ENCODE data around the gene NR4A1.
"Not testable (repeated sequence)": the region's sequence is repeated elsewhere in the genome, so short reads cannot be mapped to it uniquely, and the experiment has no call there.

The NR4A1 gene

DNA sequence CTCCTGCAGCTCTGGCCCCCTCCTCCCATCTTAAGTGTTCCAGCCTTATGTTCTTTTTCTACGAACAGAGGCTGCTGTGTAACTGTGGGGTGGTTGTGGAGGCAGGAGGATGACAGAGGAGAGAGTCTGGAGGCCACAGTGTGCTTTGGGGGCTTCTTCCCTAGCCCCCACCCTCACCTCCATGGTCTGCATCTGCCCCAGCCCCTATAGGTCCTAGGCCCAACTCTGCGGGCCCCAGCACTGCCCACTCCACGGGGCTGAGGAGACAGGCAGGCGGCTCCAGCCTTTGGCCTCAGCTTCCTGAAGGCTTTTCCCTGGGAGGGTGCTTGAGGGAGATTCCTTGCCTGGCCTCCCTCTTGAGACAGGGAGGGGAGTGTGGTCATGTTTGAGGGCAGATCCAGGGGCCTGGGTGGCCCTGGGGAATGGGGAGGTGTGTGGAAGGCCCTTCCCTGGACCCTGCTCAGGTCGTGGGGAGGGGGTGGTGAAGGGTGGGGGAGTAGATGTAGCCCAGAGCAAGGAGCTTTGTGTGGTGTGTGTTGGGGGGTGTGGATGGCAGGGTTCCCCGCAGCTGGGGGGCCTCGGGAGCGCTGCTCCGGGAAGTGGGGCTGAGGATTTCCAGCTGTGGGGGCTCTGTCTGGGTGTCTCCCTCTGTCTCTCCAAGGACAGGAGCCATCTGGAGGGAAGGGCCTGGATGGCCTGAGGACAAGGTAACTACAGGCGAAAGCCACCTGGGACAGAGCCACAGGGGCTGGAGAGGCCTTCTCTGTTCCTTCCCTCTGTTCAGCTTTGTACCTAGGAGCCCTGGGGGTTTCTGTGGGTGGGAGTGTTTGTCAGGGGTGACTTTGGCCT is 29.4 kb downstream of the NR4A1 start:
- DNase-seq: no peak

DNA sequence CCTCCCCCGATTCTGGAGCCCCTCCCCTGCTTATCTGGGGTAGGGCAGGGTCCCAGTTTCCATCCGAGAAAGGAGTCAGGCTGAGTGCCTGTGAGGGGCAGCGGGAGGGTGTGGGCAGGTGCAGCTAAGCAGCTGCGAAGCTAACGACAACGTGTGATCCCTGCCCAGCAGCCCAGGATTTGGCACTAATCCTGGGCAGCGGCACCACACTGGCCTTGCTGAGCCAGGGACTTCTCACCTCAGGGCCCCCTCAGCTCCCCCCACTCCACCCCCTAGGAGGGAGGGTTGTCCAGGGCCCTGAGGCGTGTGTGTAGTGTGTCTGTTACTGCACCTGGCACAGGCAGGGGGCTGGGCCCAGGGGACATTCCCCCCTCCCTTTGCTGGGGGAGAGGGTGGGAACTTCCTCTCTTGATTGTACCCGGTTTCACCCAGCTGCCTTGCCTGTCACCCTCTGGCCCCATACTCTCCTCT is 30.1 kb downstream of the NR4A1 start:
- DNase-seq: peak in 3 of 6 experiments; percentile 12 to 28 (median 22)

DNA sequence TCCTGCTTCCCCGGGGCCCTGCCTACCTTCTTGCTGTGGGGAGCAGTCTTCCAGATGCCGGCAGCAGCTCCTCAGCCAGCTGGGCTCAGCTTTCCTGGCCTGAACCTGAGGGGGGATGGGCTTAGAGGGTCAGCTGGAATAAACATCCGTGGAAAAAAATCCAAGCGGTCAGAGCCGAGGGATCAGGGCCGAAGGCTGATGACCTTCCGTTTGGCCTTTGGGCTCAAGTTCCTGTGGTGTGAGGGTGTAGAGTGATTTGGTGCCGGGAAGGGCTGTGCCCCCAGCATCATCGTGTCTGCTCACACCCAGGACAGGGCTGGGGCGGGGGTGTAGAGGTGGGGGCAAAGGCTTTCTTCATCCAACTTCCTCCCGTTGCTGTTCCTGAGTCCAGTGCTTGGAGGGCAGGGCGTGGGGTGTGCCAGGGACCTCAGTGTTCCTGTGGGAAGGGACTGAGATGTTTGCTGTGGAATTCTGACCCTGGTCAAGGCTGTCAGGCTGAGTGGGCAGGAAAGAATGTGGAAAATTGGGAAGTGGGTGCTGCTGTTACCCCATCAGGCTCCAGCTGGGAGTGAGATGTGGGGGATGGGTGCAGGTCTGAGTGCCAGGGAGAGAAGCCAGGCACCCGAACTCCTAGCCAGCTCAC is 30.9 kb downstream of the NR4A1 start:
- no peak for DNase-seq

DNA sequence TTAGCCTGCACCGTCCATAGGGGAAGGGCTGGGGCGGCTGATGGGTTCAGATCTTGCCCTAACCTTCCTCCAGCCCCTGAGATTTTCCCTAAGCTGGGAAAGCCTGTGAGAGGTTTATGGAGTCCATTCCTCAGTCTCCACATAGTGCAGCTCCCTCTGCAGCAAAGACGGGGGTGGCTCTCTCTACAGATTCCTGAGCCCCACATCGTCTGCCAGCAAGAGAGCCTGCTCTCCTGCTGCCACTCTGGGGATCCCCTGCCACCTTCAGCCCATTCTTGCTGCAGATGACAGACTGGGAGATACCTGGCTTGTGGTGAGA is 31.4 kb downstream of the NR4A1 start:
- no peak for DNase-seq

DNA sequence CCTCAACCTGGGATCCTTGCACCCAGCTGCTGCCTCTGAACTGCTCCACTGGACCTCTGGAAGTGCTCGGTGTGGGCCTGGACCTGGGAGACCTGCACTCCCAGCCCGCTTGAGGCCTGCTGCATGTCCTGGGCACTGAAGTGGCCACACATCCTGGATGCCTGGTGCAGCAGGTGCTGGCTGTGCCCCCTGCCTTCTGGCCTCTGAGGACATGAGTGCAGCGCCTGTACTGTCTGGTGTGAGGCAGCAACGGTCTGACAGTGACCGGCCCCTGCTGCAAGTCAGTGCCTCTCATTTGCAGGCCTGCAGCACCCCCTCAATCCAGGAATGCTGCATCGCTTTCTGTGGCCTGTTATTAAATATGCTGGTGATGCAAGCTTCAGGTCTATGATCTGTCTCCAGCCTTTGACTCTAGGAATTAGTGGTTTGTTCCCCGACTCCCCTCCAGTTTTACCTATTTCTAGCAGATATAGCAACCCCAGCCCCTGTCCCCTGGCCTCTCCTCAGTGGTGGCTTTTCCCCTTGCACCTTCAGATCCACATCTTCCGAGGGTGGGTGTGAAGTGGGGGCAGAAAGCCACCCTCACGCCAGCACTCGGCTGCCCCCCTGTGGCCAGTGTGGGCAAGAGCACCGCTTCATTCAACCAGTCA is 31.9 kb downstream of the NR4A1 start:
- DNase-seq: peak; percentile 37 to 73 (median 66)

DNA sequence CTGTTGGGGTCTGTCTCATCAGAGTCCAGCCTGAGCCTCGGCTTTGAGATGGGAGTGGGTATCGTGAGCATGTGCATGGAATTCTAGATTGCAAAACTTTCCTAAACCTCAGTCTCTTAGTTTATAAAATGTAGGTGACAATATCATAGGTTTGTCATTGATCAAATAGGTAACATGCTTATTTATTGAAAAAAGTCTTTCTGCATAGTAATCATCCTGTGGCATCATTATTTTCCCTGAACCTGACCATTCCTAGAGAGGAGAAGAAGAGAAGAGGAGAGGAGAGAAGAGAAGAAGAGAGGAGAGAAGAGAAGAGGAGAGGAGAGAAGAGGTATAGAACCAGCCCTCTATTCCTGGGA is 32.4 kb downstream of the NR4A1 start:
- no peak for DNase-seq

DNA sequence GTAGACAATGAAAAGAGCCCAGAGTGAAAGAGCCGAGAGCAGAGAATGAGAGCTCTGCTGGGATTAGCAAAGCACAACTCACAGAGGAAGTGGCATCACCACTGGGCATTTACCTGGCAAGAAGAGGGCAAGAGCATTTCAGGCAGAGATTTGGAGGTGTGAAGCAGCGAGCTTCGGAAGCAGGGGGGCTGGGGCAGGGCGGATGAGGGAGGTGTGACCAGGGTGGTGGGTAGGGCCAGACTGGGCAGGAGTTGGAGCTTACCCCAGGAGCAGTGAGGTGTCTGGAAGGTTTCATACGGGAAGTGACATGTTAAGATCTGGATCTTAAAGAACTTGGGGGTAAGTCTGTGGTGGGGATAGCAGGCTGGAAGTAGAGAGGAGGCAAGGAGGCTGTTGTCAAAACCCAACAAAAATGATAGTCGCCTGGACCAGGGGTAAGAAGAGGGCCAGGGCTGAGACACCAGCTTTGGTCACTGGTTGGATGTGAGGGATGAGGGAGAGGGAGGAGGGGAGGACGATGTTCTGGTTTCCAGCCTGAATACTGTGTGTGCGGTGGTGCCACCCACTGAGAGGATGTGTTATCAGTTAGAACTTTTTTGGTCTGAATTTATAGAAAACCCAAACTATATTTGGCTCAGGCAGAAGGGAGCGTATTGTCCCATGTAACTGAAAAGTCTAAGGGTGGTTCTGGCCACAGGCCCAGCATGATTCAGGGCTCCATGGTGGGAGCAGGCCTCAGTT is 33.4 kb downstream of the NR4A1 start:
- DNase-seq: no peak

DNA sequence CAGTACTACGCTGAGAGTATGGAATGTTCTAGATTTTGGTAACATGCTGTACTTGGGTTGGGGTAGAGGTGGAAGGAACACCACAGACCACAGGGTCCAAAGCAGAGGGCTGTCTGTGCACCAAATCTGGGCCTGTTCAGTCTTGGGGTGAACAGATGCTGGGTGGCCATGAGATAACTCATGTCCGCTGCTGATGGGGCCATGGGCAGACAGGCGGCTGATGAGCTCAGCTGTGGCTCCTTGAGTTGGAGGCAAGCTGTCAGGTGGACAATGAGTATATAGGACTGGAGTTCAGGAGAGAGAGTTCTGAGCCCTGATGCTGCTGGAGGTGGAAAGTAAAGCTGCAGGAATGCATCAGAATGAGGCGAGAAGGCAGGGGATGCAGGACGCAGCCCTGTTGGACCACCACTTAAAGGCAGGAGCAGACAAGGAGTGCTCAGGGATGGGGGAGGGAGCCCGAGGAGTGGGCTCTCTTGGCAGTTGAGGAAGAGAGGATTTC is 34.5 kb downstream of the NR4A1 start:
- DNase-seq: no peak

DNA sequence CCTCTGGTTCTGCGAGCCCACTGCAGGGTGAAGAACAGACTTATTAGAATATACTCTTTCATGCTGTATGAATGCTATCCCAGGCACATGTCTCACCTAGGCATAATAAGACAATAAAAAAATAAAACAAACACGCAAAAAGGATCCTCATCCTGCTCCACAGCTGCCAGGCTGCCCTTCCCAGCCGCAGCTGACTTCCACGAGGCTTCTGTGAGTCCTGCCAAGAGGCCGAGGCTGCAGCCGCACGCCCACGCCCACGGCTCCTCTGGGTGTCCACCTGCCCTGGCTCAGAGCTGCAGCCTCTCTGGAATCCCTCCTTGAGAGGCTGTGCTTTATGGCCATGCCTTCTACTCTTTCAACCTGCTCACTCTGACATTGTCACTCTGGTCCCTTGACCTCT is 35.1 kb downstream of the NR4A1 start:
- no peak for DNase-seq

DNA sequence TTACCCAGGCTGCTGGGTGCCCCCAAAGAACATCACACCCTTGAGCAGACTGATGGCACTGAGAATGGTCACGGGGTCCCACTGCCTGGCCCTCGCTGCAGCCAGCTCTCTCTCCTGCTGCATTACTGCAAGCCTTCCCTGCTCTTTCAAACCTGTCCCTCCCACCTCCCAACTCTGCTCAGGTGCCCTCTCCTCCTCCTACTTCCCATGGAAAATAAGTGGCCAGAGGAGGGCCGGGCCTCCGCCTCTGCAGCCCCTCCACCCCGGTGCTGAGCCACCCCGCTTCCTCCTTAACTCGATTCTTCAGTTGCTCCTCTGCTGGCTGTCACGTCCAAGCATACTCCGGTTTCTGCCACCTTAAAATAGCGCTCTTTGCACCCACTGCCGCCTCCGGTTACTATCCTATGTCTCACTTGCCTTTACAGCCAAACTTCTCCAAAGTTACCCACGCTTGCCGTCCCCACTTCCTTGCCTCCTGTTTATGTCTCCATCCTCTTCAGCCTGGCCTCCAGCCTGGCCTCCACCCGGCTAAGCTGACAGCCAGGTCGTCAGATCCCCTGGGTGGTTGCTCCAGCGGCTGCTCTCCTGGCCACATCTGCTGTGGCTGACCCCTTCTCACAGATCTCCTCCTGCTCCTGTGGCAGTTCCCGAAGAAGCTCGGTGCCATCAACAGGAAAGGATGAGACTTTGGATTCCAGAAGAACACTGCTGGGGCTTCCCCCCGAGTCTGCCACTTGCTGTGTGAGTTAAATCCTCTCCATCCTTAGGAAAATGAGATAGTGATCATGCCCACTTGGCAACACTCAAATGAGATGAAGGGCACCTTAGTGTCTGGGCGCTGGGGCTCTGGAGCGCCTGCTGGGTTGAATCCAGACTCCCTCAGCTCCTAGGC is 35.9 kb downstream of the NR4A1 start:
- DNase-seq: no peak

DNA sequence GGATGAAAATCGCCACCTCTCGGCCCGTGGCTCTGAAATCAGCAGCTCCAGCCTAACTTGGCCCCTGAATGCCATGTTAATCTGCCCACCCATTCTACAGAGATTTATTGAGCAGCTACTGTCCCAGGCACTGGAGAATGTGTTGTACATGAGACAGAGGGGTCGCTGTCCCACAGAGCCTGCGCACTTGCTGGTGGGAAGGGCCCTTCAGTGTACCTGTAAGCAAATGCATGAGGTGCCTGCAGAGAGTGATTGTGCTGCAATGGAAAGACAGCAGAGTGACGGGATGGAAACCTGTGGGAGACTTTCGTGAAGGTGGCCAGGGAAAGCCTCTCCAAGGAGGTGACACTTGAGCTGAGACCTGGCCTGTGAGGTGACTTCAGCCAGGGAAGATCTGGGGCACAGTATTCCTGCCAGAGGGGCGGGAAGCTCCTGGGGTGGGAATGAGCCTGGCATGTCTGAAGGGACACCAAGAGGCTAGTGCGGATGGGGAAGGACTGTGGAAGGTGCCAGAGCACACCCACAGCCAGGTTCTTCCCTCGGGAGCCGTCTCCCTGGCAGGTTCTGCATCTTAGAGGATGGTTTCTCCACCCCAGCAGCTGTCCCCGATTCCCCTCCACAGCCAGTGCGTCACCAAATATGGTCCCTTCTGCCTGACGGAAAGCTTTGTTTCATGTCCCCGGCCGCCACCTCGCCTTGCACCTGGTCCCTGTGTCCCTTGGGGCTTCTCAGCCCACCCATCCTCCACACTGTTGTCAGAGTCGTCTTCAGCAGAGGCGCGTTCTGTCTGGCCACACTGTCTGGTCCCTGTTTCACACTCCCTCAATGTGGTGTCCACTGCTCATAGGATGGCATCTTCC is 36.9 kb downstream of the NR4A1 start:
- DNase-seq: no peak

DNA sequence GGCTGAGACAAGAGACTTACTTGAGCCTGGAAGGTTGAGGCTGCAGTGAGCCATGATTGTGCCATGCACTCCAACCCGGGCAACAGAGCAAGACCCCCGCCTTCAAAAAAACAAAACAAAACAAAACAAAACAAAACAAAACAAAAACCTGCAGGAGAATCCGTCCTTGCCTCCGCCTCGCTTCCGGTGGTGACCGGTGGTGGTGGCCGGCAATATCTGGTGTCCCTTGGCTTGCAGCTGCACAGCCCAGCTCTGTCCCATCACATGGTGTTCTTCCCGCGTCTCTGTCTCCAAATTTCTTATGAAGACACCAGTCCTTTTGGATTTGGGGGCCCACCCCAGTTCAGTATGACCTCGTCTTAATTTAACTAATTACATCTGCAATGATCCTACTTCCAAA is 38.2 kb downstream of the NR4A1 start:
- DNase-seq: no peak

DNA sequence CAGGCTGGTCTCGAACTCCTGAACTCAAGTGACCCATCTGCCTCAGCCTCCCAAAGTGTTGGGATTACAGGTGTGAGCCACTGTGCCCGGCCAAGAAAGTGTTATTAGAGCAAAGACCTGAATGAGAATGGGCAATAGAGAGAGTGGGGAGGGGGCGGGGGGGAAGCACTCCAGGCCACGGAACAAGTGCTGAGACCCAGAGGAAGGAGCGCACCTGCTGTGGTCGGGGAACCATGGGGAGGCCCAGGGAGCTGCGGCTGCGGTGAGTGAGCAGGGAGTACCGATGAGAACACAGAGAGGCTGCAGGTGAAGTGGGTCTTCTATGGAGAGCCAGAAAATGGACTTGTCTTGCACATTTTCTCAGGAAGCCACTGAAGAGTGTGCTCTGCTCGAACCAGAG is 39.0 kb downstream of the NR4A1 start:
- DNase-seq: no peak

DNA sequence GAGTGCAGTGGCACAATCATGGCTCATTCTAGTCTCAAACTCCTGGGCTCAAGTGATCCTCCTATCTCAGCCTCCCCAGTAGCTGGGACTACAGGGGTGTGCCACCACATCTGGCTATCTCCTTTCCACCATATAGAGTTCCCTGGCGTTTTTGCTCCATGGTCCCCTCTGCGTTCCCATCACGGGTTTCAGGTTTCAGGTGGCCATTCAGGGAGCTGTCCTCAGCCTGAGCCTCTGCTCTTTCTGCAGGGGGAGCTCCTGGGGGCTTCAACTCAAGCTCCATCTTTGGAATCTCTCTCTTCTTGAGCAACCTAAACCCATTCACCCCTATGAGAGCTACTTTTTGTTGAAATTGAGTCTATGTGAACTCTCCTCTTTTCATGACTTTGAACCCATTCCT is 39.8 kb downstream of the NR4A1 start:
- DNase-seq: no peak

DNA sequence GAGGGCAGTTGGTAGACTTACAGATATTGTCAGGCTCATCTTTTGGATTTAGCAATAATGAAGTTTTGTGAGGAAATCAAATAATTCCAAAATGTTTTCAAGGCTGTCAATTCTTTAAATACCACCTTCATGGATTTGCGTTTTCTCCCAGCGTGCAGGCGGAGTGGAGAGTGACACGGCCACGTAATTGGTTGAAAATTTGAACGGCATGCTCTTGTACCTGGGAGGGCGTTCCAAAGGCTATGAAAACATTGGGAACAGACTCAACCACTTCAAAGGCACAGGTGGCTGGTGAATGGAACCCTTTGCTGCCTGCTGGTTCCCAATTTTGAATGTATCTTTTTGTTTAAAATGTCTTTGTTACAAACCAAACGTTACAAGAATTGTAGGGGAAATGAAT is 40.6 kb downstream of the NR4A1 start:
- DNase-seq: no peak

DNA sequence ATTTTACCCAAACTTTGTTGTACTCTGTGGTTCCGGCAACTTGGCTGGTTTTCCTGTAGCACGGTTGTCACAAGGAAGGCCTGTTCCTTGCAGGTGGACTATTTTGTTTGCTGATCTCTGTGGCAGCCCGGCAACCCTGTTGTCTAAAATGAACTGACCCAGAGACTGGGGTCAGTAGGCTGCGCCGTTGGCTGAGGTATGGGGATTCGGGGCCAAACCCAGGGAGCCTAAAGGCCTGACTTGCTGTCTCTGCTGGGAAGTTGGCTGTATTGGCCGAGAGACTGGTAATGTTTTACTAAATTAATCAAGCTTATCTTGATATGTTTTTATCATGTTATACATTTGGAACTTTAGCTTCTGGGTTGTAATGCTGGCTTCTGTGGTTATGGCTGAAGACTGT is 42.1 kb downstream of the NR4A1 start:
- no peak for DNase-seq

DNA sequence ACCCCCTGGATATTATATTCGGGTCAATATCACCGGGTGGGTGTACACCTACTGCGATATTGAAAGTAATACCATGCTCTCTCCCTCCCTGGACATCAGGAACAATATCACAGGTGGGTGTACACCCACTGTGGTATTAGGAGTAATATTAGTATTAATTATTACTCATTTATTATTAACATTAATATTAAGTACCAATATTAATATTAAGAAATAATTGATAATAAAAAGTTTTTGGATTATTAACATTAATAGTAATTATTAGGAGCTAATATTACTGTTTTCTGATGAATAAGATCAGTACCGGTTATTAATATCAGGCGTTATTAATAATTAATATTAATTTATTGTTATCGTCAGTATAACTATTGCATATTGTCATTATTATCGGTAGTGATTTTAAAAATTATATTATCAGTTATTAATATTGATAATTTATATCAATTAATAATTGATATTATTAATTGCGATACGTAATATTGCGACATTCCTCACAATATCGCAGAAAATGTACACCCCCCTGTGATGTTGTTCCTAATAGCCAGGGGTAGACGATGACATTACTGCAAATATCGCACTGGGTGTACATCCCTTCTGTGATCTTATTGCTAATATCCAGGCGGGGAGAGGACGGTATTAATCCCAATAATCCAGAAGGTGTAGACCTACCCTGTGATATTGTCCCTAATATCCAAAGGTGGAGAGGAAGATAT is 45.2 kb downstream of the NR4A1 start:
- no peak for DNase-seq

DNA sequence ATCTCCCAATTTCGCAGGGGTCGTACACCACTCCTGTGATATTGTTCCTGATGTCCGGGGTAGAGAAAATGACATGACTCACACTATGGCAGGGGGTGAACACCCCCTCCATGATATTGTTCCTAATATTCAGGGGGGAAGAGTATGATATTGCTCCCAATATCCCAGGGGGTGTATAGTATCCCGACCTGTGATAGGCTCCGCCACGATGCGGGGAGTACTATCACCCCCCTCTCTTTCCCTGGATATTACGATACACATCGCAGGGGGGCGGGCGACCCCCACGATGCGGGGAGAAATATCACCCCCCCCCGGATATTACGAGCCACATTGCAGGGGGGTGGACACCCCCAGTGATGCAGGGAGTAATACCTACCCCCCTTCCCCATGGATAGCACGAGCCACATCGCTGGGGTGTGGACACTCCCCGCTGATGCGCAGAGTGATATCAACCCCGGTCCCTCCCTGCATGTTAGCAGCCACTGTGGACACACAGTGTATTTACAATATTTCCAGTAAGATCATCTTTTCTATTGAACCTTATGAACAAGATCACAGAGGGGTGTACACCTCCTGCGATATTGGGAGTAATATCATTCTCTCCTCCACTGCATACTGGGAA is 45.9 kb downstream of the NR4A1 start:
- DNase-seq: no peak

DNA sequence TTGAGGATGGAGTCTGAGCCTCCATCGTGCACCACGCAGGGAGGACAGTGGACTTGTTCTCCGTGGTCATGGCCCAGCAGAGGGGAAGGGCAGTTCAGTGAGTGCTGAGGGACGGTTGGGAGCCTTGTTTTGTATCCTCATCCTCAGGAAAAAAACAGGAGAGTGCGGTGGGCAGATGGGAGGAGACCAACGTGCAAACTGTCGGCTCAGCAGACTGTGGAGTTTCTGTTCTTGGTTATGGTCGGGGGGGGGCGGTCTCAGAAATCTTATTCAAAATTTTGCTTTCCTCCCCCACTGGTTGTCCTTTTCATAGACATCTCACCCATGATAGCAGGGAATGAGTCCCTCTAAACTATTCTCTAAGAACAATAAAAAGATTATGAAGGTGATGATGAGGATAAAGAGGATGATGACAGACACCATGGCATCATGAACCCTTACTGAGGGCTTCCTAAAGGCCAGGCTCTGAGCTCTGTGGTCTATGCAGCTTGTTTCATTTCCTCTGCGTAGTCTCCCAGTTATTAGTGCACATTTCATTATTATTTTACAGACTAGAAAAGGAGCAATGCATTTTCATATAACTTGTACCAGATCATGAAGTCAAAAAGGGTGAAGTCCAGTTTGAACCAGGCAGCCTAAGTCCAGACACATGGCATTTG is 53.3 kb downstream of the NR4A1 start:
- not testable (repeated sequence) for DNase-seq
